Parathyroid adenoma (tissue), 2 donors: ENCODE results near the gene TMEM128.
"Not testable (repeated sequence)": the region's sequence is repeated elsewhere in the genome, so short reads cannot be mapped to it uniquely, and the experiment has no call there.

ENCODE experiments used
- H2AFZ ChIP-seq: fragments of 300-600 bp; sonication (generic); one replicate; pipeline ENCODE4 v1.7.0; 2017; ENCODE audit warnings: antibody characterized with exemption, mild to moderate bottlenecking
- H3K27ac ChIP-seq: fragments of 300-600 bp; sonication (generic); one replicate; pipeline ENCODE4 v1.7.0; 2017
- H3K27me3 ChIP-seq: fragments of 300-600 bp; sonication (generic); one replicate; pipeline ENCODE4 v1.7.0; 2017; ENCODE audit warnings: low read length; ENCODE audit not compliant: control insufficient read depth, insufficient read depth
- H3K36me3 ChIP-seq: fragments of 300-600 bp; sonication (generic); one replicate; pipeline ENCODE4 v1.7.0; 2017; ENCODE audit warnings: low read length; ENCODE audit not compliant: control insufficient read depth, insufficient read depth
- H3K4me1 ChIP-seq: fragments of 300-600 bp; sonication (generic); one replicate; pipeline ENCODE4 v1.7.0; 2017; ENCODE audit warnings: control low read depth
- H3K4me2 ChIP-seq: fragments of 300-600 bp; sonication (generic); one replicate; pipeline ENCODE4 v1.7.0; 2017; ENCODE audit warnings: low read length
- H3K4me3 ChIP-seq: fragments of 300-600 bp; sonication (generic); one replicate; pipeline ENCODE4 v1.7.0; 2017; ENCODE audit warnings: low read depth, low read length
- H3K79me2 ChIP-seq: fragments of 300-600 bp; sonication (generic); one replicate; pipeline ENCODE4 v1.7.0; 2017; ENCODE audit warnings: control low read depth
- H3K9ac ChIP-seq: fragments of 300-600 bp; sonication (generic); one replicate; pipeline ENCODE4 v1.7.0; 2017; ENCODE audit warnings: mild to moderate bottlenecking
- H3K9me3 ChIP-seq: fragments of 300-600 bp; sonication (generic); one replicate; pipeline ENCODE4 v1.7.0; 2017; ENCODE audit warnings: low read length; ENCODE audit not compliant: control insufficient read depth
- CTCF ChIP-seq: fragments of 300-600 bp; sonication (generic); IDR thresholded peaks from one replicate; pipeline ENCODE4 v1.7.0; 2017; ENCODE audit warnings: antibody characterized with exemption, mild to moderate bottlenecking
- donor health status: primary hyperparathyroidism.

The TMEM128 gene

GRCh38 chr4:4217113-4217512 is 30.9 kb downstream of the TMEM128 start:
- Histone ChIP-seq H3K4me1 (no peaks in the 10 kb centered on the region), H3K36me3 (no peaks in the 10 kb centered on the region), H3K27me3 (no peaks in the 10 kb centered on the region), H3K9ac (no peak overlapping the region), H3K4me3 (no peak overlapping the region), H3K4me2 (no peak overlapping the region), H2AFZ (no peak overlapping the region), H3K9me3 (no peaks in the 10 kb centered on the region), H3K27ac (no peak overlapping the region), H3K79me2 (no peaks in the 10 kb centered on the region)
- TF ChIP-seq CTCF = no peak

GRCh38 chr4:4216648-4217047 is 31.4 kb downstream of the TMEM128 start:
- H3K4me1 ChIP-seq = no peaks in the 10 kb centered on the region
- H3K36me3 ChIP-seq = no peaks in the 10 kb centered on the region
- H3K9me3 ChIP-seq = no peaks in the 10 kb centered on the region
- H3K27ac ChIP-seq = no peak overlapping the region
- no peak overlapping the region for H3K9ac ChIP-seq
- no peak overlapping the region for H3K4me3 ChIP-seq
- no peaks in the 10 kb centered on the region for H3K79me2 ChIP-seq
- TF ChIP-seq CTCF = no peak
- no peak overlapping the region for H3K4me2 ChIP-seq
- H3K27me3 ChIP-seq = no peaks in the 10 kb centered on the region
- H2AFZ ChIP-seq = no peak overlapping the region

GRCh38 chr4:4213674-4214073 is 34.3 kb downstream of the TMEM128 start:
- not testable (repeated sequence) for H2AFZ ChIP-seq, H3K27ac ChIP-seq, H3K9me3 ChIP-seq, H3K9ac ChIP-seq, H3K4me2 ChIP-seq, H3K4me3 ChIP-seq, H3K27me3 ChIP-seq, H3K36me3 ChIP-seq, H3K4me1 ChIP-seq, H3K79me2 ChIP-seq

GRCh38 chr4:4206204-4206603 is 41.8 kb downstream of the TMEM128 start:
- Histone ChIP-seq H3K79me2 (no peaks in the 10 kb centered on the region), H3K4me1 (no peaks in the 10 kb centered on the region), H2AFZ (no peak overlapping the region), H3K9me3 (no peaks in the 10 kb centered on the region), H3K27me3 (no peaks in the 10 kb centered on the region), H3K4me3 (no peak overlapping the region), H3K9ac (no peak overlapping the region), H3K27ac (no peak overlapping the region), H3K36me3 (no peaks in the 10 kb centered on the region), H3K4me2 (no peak overlapping the region)
- TF ChIP-seq CTCF = no peak

- Histone ChIP-seq H3K79me2 (no peaks in the 10 kb centered on the region), H3K9ac (no peak overlapping the region), H3K9me3 (no peaks in the 10 kb centered on the region), H3K36me3 (no peaks in the 10 kb centered on the region), H3K4me1 (no peaks in the 10 kb centered on the region), H3K27ac (no peak overlapping the region), H3K4me3 (no peak overlapping the region), H3K27me3 (no peaks in the 10 kb centered on the region), H2AFZ (no peak overlapping the region), H3K4me2 (no peak overlapping the region)
- no peak for TF ChIP-seq CTCF
Observed at GRCh38 chr4:4204401-4204745, 43.6 kb downstream of the TMEM128 start.
